AG10803 (cell line): Measurements from ENCODE around the gene DENND1A.
A peak's percentile ranks its signal among the peaks of the same experiment; 100 is the strongest.

ENCODE experiments used
- DNase-seq: peaks from one replicate; pipeline ENCODE4 v3.0.0; 2010; ENCODE audit warnings: low read depth
- H3K4me3 ChIP-seq: 2 replicates; pipeline ENCODE4 v1.5.1; 2011; ENCODE audit warnings: mild to moderate bottlenecking, low read length, control low read depth
- TF ChIP-seq, protein P1 (sequence below): conservative IDR thresholded peaks from 2 replicates; pipeline ENCODE4 v1.5.1; 2011; ENCODE audit warnings: mild to moderate bottlenecking, low read length, control low read depth, inconsistent platforms

The DENND1A gene

DNA sequence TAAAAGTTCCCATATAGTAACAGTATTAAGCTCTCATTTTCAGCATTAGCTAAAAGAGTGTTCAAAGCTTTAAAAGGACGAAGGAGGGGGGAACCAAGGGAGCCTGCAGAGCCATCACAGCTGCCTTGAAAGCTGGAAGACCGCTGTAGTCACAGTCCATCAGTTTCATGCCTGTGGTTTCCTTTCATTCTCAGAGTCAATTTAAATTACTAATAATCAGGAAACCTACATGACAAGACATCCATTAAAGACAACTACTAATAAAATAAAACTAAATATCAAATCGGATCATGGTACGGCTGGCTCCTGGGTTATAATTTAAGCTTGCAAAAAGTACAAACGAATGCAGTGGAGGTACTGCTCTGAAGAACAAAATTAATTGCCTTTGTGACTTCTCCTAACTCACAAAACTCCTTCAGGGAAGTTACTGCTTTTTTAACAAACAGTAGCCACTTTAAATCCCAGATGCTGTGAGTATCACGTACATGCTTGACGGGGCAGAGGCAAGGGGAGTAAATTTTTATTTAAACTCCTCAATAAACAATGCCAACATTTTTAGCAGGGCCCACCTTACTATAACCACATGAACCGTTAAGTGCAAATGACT is 213.5 kb downstream of the DENND1A start:
- DNase-seq = no peak
- TF ChIP-seq, protein P1, sequence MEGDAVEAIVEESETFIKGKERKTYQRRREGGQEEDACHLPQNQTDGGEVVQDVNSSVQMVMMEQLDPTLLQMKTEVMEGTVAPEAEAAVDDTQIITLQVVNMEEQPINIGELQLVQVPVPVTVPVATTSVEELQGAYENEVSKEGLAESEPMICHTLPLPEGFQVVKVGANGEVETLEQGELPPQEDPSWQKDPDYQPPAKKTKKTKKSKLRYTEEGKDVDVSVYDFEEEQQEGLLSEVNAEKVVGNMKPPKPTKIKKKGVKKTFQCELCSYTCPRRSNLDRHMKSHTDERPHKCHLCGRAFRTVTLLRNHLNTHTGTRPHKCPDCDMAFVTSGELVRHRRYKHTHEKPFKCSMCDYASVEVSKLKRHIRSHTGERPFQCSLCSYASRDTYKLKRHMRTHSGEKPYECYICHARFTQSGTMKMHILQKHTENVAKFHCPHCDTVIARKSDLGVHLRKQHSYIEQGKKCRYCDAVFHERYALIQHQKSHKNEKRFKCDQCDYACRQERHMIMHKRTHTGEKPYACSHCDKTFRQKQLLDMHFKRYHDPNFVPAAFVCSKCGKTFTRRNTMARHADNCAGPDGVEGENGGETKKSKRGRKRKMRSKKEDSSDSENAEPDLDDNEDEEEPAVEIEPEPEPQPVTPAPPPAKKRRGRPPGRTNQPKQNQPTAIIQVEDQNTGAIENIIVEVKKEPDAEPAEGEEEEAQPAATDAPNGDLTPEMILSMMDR = no peak
- H3K4me3 ChIP-seq = no peak overlapping the region

GRCh38 chr9:123715258-123715657 is 214.7 kb downstream of the DENND1A start:
- no peak for DNase-seq
- TF ChIP-seq, protein P1 = no peak
- no peak overlapping the region for H3K4me3 ChIP-seq

- TF ChIP-seq, protein P1 = no peak
- no peak overlapping the region for H3K4me3 ChIP-seq
- no peak for DNase-seq
These were observed 216.6 kb downstream of the DENND1A start for GRCh38 chr9:123713282-123713681.

DNA sequence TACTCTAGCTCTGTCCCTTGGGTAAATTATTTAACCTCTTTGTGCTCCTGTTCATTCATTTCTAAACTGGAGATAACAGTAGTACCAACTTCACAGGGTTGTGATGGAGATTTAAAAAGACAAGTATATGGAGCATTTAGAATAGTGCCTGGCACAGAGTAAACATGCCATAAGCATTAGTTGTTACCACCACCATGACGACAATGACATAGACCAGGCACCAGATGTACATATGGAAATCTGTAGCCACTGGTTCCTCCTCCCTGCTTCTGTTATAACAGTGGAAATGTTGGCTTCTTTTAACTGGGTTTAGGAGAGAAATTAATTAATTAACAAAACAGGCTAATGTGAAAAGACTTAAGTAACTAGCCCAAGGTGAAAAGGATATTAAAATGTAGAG is 217.5 kb downstream of the DENND1A start:
- TF ChIP-seq, protein P1 = no peak
- peak; percentile 35 for DNase-seq
- no peak overlapping the region for H3K4me3 ChIP-seq

- H3K4me3 ChIP-seq = no peak overlapping the region
These were observed 219.6 kb downstream of the DENND1A start for GRCh38 chr9:123710299-123710698.

GRCh38 chr9:123702483-123702882 is 227.4 kb downstream of the DENND1A start:
- no peak for DNase-seq
- TF ChIP-seq, protein P1 = no peak
- no peak overlapping the region for H3K4me3 ChIP-seq

More at GRCh38 chr9:123710299-123710698, 219.6 kb downstream of the DENND1A start:
- DNase-seq = peak; percentile 75
- TF ChIP-seq, protein P1 = no peak

DNA sequence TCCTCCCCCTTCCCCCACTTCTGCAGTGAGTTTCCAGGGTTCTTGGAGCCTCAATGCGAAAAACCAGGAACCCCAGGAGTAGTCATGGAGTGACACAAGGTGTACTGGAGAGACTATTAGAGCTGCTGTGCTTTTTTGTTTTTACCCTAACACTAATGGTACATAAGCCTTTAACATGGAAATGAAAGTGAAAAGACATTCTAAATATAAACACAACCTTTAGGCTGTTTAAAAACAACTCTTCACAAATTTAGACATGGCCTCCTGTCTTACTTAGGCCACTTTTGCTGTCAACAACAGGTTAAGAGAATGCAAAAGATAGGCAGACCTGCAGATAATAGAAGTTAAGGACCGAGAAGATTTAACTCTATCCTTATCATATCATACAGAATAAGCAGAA is 232.2 kb downstream of the DENND1A start:
- no peak overlapping the region for H3K4me3 ChIP-seq
- no peak for DNase-seq
- TF ChIP-seq, protein P1 = no peak
